GM10266 (cell line): ENCODE data around the gene CLASP1.
"Not testable (repeated sequence)": the region's sequence is repeated elsewhere in the genome, so short reads cannot be mapped to it uniquely, and the experiment has no call there.

ENCODE experiments used
- DNase-seq: peaks from one replicate; pipeline ENCODE4 v3.0.0; 2012; ENCODE audit errors: extremely low spot score
- TF ChIP-seq, protein P1 (sequence below): IDR thresholded peaks from 2 replicates; pipeline ENCODE4 v1.5.1; 2012; ENCODE audit warnings: mild to moderate bottlenecking, low read depth; ENCODE audit not compliant: control insufficient read depth, insufficient read depth; ENCODE audit errors: missing control alignments

CLASP1 gene

DNA sequence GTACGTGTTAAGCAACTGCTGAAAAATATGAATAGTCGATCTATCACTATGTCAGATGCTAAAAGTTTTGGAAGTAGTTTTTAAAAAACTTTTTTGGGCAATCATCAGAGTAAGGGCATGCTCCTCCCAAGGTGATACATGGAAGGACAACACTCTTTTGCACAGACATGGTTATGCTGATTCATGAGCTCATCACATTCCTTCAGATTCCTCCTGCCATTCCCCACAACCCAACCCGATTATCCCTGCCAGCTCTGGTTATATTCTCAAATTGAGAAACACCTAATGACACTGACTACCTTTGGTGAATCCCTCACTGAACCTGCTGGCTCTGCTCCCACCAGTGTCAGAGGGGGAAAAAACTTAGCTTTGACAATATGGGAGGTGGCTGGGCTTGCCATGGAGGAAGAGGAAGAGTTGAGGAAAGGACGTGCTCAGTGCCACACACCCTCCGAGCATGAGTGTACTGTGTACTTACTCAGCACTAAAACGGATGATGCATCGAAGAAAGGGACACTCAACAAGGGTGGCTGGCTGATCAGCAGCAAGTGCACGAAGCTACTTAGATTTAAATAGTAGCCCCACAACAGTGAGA is 202.5 kb downstream of the CLASP1 start:
- TF ChIP-seq, protein P1, sequence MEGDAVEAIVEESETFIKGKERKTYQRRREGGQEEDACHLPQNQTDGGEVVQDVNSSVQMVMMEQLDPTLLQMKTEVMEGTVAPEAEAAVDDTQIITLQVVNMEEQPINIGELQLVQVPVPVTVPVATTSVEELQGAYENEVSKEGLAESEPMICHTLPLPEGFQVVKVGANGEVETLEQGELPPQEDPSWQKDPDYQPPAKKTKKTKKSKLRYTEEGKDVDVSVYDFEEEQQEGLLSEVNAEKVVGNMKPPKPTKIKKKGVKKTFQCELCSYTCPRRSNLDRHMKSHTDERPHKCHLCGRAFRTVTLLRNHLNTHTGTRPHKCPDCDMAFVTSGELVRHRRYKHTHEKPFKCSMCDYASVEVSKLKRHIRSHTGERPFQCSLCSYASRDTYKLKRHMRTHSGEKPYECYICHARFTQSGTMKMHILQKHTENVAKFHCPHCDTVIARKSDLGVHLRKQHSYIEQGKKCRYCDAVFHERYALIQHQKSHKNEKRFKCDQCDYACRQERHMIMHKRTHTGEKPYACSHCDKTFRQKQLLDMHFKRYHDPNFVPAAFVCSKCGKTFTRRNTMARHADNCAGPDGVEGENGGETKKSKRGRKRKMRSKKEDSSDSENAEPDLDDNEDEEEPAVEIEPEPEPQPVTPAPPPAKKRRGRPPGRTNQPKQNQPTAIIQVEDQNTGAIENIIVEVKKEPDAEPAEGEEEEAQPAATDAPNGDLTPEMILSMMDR, result no peak
- no peak for DNase-seq

DNA sequence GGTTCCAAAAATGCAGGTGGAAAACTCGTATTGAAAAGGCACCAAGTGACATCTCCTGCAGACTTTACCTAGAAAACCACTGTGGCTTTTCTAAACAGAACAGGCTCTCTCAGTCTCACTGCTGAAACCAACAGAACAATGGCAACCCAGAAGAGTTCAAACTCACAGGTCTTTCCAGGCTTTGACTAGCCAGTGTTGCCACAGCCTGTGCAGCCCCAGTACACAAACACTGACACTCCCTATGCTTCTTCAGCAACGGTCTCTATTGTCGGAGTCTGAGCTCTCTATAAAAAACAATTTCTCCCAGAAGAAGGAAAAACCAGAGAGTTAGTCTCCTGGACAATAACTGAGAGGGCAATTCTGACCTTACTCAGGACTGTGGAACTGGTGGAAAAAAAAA is 206.4 kb downstream of the CLASP1 start:
- DNase-seq, result no peak
- TF ChIP-seq, protein P1, result no peak

DNA sequence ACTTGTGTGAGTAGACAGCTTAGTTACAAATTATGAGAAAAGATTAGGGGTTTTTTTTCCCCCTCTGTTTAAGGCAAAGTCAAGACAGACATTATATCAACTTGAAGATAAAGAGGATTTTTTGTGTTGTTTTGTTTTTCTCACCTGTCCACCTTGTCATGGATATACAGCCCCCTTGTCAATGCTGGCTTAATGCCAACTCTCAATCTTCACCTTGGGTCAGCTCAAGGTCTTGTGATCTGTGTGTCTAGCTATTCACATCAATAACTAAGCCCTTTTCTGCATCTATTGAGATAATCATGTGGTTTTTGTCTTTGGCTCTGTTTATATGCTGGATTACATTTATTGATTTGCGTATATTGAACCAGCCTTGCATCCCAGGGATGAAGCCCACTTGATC is 211.0 kb downstream of the CLASP1 start:
- not testable (repeated sequence) for DNase-seq

DNA sequence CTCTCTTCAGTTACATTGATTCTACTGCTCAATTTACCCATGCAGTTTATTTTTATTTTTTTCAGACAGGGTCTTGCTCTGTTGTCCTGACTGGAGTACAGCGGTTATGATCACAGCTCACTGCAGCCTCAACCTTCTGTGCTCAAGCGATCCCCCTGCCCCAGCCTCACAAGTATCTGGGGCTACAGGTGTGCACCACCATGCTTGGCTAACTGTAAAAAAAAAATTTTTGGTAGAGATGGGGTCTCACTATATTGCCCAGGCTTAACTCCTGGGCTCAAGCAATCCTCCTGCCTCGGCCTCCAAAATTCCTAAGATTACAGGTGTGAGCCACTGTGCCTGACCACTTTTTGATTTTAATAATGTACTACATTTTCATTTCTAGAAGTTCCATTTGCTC is 212.3 kb downstream of the CLASP1 start:
- TF ChIP-seq, protein P1, result no peak
- DNase-seq, result no peak

DNA sequence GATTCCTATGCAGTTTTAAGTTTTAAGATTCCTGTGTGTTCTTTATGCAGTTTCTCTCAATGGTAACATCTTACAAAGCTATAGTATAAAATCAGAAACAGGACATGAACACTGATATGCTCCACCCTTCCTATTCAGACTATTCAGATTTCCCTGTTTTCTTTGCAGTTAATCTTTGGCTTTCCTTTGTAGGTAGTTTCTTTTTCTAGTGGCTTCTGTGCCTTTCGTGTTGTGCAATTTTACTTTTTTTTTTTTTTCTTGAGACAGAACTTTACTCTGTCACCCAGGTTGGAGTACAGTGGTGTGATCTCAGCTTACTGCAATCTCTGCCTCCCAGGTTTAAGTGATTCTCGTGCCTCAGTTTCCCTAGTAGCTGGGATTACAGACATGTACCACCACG is 213.5 kb downstream of the CLASP1 start:
- no peak for DNase-seq
- TF ChIP-seq, protein P1, result no peak

DNA sequence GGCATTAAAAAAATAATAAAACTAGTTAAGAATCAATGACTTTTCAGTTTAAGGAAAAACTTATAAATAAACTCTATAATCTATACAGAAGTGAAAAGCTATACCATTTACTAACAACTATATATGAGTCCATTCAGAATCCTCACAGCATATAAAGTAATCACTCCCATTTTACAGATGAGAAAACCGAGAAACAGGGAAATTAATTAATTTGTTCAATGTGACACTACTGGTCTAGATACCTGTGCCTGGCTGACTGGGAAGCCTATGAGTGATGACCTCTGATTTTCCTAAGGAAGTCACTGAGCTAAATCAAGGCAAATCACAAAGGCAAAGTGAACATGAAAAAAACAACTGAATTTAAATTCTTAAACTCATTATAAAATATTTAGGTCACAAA is 218.0 kb downstream of the CLASP1 start:
- TF ChIP-seq, protein P1, result no peak

DNA sequence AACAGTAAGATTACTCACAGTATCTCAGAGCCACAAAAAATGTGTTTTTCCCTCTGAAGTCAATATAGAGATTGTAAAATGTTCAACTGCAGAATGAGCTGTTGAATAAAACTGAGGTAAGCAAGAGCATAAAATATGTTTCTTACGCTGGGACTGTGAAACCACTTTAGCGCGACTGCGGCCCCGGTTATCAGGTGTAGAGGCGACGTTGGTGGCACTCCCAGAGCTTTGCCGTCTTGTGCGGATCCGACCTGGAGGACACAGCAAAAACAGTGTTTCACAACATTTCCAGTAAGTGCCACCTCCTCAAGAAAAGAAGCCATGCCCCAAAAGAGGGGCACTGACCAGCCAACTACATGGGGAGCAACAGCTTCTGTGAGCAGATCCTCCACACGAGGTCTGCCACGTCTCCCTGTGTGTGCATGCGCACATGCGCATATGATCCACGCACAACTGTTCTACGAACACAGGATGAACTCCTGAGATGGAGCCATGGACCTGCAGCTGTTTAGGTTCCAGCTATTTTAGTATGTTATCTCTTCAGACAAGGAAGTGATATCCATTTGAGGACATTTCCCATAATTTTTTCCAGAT is 219.2 kb downstream of the CLASP1 start:
- no peak for DNase-seq
- TF ChIP-seq, protein P1, result no peak

More for the DNA sequence above, 218.0 kb downstream of the CLASP1 start:
- no peak for DNase-seq
